Neutrophil (primary cell): Measurements from ENCODE around the gene KIF3A.

ENCODE experiments used
- H3K27ac ChIP-seq: fragments of 200-600 bp; sonication (generic); 2 replicates; pipeline ENCODE4 v1.5.1; 2016; ENCODE audit warnings: mild to moderate bottlenecking, moderate library complexity
- H3K27me3 ChIP-seq: fragments of 200-600 bp; sonication (generic); 2 replicates; pipeline ENCODE4 v1.6.0; 2016; ENCODE audit warnings: mild to moderate bottlenecking
- H3K36me3 ChIP-seq: fragments of 200-600 bp; sonication (generic); 2 replicates; pipeline ENCODE4 v1.5.1; 2017
- H3K4me1 ChIP-seq, 2 experiments: fragments of 200-600 bp in 1 of 2; sonication (generic) in 1 of 2; 1 replicate in 1 of 2; 2 replicates in 1 of 2; pipeline versions ENCODE4 v1.5.1 to v1.6.1; 2013 to 2016; ENCODE audit warnings: low read depth in 1 of 2, low read length in 1 of 2, mild to moderate bottlenecking in 1 of 2, moderate library complexity in 1 of 2; ENCODE audit not compliant: control insufficient read depth in 1 of 2, insufficient read depth in 1 of 2
- H3K4me3 ChIP-seq, 2 experiments: fragments of 200-600 bp in 1 of 2; sonication (generic) in 1 of 2; 1 replicate in 1 of 2; 2 replicates in 1 of 2; pipeline ENCODE4 v1.5.1; 2013 to 2016; ENCODE audit warnings: low read depth in 1 of 2, low read length in 1 of 2, mild to moderate bottlenecking in 1 of 2, moderate library complexity in 1 of 2
- H3K9me3 ChIP-seq: fragments of 200-600 bp; sonication (generic); 2 replicates; pipeline ENCODE4 v1.5.1; 2016
- CTCF ChIP-seq: fragments of 200-600 bp; sonication (generic); IDR thresholded peaks from 2 replicates; pipeline ENCODE4 v1.5.1; 2016; ENCODE audit warnings: antibody characterized with exemption

KIF3A gene

GRCh38 chr5:132777209-132778069 is 40.1 kb upstream of the KIF3A start, which contains the start of gene SEPTIN8:
Gene SEPTIN8 (minus strand): TSS chr5:132777239. CDS start chr5:132777137, 102 bp downstream.
- H3K9me3 ChIP-seq, result no peaks in the 10 kb centered on the region
- no peak within 1 kb of the TSS for H3K27ac ChIP-seq
- H3K27me3 ChIP-seq, result peaks cover 100% of the 10 kb centered on the region
- no peaks in the 10 kb centered on the region for H3K36me3 ChIP-seq
- no peak for TF ChIP-seq CTCF
- H3K4me3 ChIP-seq, result peak within 1 kb of the TSS in 1 of 2 experiments; percentile 8
- H3K4me1 ChIP-seq, result peaks cover 0 to 11% of the 10 kb centered on the region in 2 experiments

GRCh38 chr5:132776938-132777208 is 39.5 kb upstream of the KIF3A start:
- H3K4me1 ChIP-seq, result peaks cover 0 to 11% of the 10 kb centered on the region in 2 experiments
- no peaks in the 10 kb centered on the region for H3K9me3 ChIP-seq
- H3K36me3 ChIP-seq, result no peaks in the 10 kb centered on the region
- H3K4me3 ChIP-seq, result peak overlapping the region in 1 of 2 experiments; percentile 8
- no peak overlapping the region for H3K27ac ChIP-seq
- no peak for TF ChIP-seq CTCF
- peaks cover 99% of the 10 kb centered on the region for H3K27me3 ChIP-seq

GRCh38 chr5:132776131-132776937 is 39.0 kb upstream of the KIF3A start:
- Histone ChIP-seq H3K4me3 (no peak overlapping the region), H3K27ac (no peak overlapping the region)
- TF ChIP-seq CTCF, result no peak

GRCh38 chr5:132775476-132775961 is 38.2 kb upstream of the KIF3A start:
- no peak for TF ChIP-seq CTCF
- no peaks in the 10 kb centered on the region for H3K36me3 ChIP-seq
- peaks cover 0 to 11% of the 10 kb centered on the region in 2 experiments for H3K4me1 ChIP-seq
- no peaks in the 10 kb centered on the region for H3K9me3 ChIP-seq
- H3K27me3 ChIP-seq, result peaks cover 85% of the 10 kb centered on the region
- no peak overlapping the region for H3K4me3 ChIP-seq
- no peak overlapping the region for H3K27ac ChIP-seq

More at GRCh38 chr5:132776131-132776937, 39.0 kb upstream of the KIF3A start:
- H3K27me3 ChIP-seq, result peaks cover 94% of the 10 kb centered on the region
- H3K36me3 ChIP-seq, result no peaks in the 10 kb centered on the region
- H3K4me1 ChIP-seq, result peaks cover 0 to 11% of the 10 kb centered on the region in 2 experiments
- no peaks in the 10 kb centered on the region for H3K9me3 ChIP-seq

GRCh38 chr5:132774896-132775295 is 37.5 kb upstream of the KIF3A start:
- Histone ChIP-seq H3K4me1 (peaks cover 0 to 11% of the 10 kb centered on the region in 2 experiments), H3K27me3 (peaks cover 79% of the 10 kb centered on the region), H3K36me3 (no peaks in the 10 kb centered on the region), H3K27ac (no peak overlapping the region), H3K4me3 (no peak overlapping the region), H3K9me3 (no peaks in the 10 kb centered on the region)
- no peak for TF ChIP-seq CTCF
